Hippocampal formation (tissue), 2 donors: ENCODE results near the gene UMODL1.

Experiments
- DNase-seq, 2 donors: peaks; one replicate each; lab custom pipeline; 2025; lab: John Stamatoyannopoulos, UW

Gene UMODL1

GRCh38 chr21:42039911-42040351 lies 31.2 kb upstream of the UMODL1 start:
- no peak for DNase-seq

- no peak for DNase-seq
Observed at GRCh38 chr21:42040411-42041180, 30.5 kb upstream of the UMODL1 start.

GRCh38 chr21:42041246-42041645 lies 29.9 kb upstream of the UMODL1 start:
- no peak for DNase-seq

GRCh38 chr21:42041711-42042110 lies 29.4 kb upstream of the UMODL1 start:
- no peak for DNase-seq

- DNase-seq, result no peak
Observed at GRCh38 chr21:42042651-42043050, 28.5 kb upstream of the UMODL1 start.

- no peak for DNase-seq
Observed at GRCh38 chr21:42043201-42043895, 27.8 kb upstream of the UMODL1 start.

- no peak for DNase-seq
Observed at GRCh38 chr21:42043961-42044360, 27.2 kb upstream of the UMODL1 start.

- no peak for DNase-seq
Observed at GRCh38 chr21:42044871-42045495, 26.1 kb upstream of the UMODL1 start.

- peak in 1 of 2 donors; percentile 38 for DNase-seq
Observed at GRCh38 chr21:42047821-42048613, 23.1 kb upstream of the UMODL1 start.

- no peak for DNase-seq
Observed at GRCh38 chr21:42048870-42049577, 22.1 kb upstream of the UMODL1 start.

- no peak for DNase-seq
Observed at GRCh38 chr21:42049578-42050430, 21.3 kb upstream of the UMODL1 start.

- no peak for DNase-seq
Observed at GRCh38 chr21:42051788-42052187, 19.3 kb upstream of the UMODL1 start.

GRCh38 chr21:42055425-42055824 lies 15.7 kb upstream of the UMODL1 start:
- no peak for DNase-seq

- DNase-seq, result no peak
Observed at GRCh38 chr21:42056468-42056867, 14.6 kb upstream of the UMODL1 start.

- no peak for DNase-seq
Observed at GRCh38 chr21:42056996-42057689, 14.0 kb upstream of the UMODL1 start.

- no peak for DNase-seq
Observed at GRCh38 chr21:42057851-42058437, 13.2 kb upstream of the UMODL1 start.

- DNase-seq, result no peak
Observed at GRCh38 chr21:42058631-42059111, 12.4 kb upstream of the UMODL1 start.

GRCh38 chr21:42059141-42059540 lies 12.0 kb upstream of the UMODL1 start:
- no peak for DNase-seq

GRCh38 chr21:42059721-42060120 lies 11.4 kb upstream of the UMODL1 start:
- no peak for DNase-seq
